Measurements from ENCODE around the gene SHOX. TPM values are rescaled to one million over a fixed set of nuclear protein-coding genes. Genes with fewer than 3 reads are reported as not detected.

Gene SHOX
- total RNA-seq, 4 donors from 2014 or later: 0.29 to 2.8 (median 0.89) TPM

Other genes with a start within 250 kb of the SHOX start
- 100 to 1,000 TPM in 1 of 4 donors, 10 to 100 TPM in 3; 53.8 to 103 (median 69.4) TPM for gene PPP2R3B, start 243.9 kb upstream of the SHOX start, total RNA-seq

Data from gastrocnemius medialis (tissue), 4 donors.